RWPE1 (cell line): ENCODE results near the gene CA10.

Experiments
- CTCF ChIA-PET: fragments of 350-600 bp; sonication (Branson Sonifier 250); formaldehyde crosslinking; extraction: SDS; loops from one replicate; lab custom pipeline; 2021; lab: Yijun Ruan, JAX
- POLR2A ChIA-PET: fragments of 400-600 bp; formaldehyde crosslinking; extraction: SDS; loops from one replicate; lab custom pipeline; 2020; ENCODE audit warnings: antibody characterized with exemption; ENCODE audit not compliant: low non-redundant PET; lab: Yijun Ruan, JAX
- DNase-seq: peaks from one replicate; pipeline ENCODE4 v3.0.0; 2012; ENCODE audit warnings: low spot score
- H3K27ac ChIP-seq: fragments of 450-650 bp; 2 replicates; pipeline ENCODE4 v1.5.1; 2017
- CTCF ChIP-seq: fragments of 450-650 bp; conservative IDR thresholded peaks from 2 replicates; pipeline ENCODE4 v1.5.1; 2017; ENCODE audit warnings: low read depth, mild to moderate bottlenecking

The CA10 gene

DNA sequence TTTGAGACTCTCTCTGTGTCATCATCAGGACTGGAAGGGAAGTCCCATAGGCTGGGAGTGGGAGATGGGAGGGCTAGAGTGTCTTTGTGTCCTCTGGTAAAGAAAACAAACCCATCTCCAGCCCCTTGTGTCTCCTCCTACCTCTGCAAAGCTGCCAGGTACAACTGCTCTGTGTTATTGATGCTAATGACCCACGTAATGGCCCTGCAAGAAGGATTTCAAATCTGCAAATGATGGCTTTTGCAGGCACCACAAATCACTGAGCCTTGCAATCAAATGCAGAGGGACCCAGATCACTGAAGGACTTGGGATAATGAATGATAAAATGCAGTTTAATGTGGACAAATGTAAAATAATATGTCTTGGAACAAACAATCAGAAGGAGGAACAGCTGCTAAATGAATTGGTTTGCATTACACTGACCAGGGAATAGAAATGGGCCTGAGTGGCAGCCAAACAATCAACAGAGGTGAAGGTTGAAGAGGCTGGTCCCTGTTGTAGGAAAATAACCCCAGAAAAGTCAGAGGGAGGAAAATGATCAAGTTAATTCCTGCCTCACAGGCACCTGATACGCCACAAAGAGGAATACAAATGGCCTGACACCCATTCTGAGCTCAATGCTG, 473.1 kb downstream of the CA10 start:
- CTCF ChIA-PET = no interaction called here
- no peak overlapping the region for H3K27ac ChIP-seq
- TF ChIP-seq CTCF = no peak
- POLR2A ChIA-PET = no interaction called here
- DNase-seq = no peak

GRCh38 chr17:51684214-51684613, 474.3 kb downstream of the CA10 start:
- no peak for DNase-seq
- CTCF ChIA-PET = interaction anchor here (0.6 kb wide), 1 partner anchor 10 kb away, joined by 3 read pairs; no protein-coding TSS in a partner anchor
- H3K27ac ChIP-seq = no peak overlapping the region
- POLR2A ChIA-PET = no interaction called here
- no peak for TF ChIP-seq CTCF

DNA sequence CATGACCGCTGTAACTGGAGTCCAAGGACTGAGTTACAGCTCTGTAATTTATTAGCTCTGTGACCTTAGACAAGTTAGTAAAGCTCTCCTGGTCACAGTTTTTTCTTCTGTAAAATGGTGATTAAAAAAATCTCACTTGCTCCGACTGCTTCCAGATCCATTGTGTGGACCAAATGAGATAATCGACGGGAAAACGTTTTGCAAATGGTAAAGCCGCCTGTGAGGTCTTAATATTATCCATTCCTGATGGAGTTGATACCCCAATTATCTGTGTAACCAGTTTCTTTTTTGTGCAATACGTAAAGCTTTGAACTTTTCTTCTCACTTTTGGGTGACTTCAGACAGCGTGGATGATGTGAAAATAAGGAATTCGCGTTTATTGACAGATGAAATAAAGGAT, 475.2 kb downstream of the CA10 start:
- no peak overlapping the region for H3K27ac ChIP-seq
- POLR2A ChIA-PET = no interaction called here
- TF ChIP-seq CTCF = no peak
- no peak for DNase-seq
- CTCF ChIA-PET = no interaction called here

GRCh38 chr17:51682115-51682514, 476.4 kb downstream of the CA10 start:
- ChIA-PET POLR2A (no interaction called here), CTCF (no interaction called here)
- no peak for TF ChIP-seq CTCF
- no peak for DNase-seq
- no peak overlapping the region for H3K27ac ChIP-seq

DNA sequence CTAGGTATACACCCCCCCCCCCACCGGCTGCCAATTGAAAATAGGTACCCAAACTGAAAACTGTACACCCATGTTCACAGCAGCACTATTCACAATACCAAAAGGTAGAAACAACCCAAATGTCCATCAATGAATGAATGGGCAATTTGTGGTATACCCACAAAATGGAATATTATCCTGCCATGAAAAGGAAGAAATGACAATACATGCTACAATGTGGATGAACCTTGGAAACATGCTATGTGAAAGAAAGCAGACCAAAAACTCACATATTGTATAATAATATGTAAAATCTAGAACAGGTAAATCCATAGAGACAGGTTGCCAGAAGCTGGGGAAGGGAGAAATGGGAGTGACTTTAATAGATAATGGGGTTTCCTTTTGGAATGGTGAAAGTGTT, 480.6 kb downstream of the CA10 start:
- no peak for DNase-seq
- CTCF ChIA-PET = no interaction called here

DNA sequence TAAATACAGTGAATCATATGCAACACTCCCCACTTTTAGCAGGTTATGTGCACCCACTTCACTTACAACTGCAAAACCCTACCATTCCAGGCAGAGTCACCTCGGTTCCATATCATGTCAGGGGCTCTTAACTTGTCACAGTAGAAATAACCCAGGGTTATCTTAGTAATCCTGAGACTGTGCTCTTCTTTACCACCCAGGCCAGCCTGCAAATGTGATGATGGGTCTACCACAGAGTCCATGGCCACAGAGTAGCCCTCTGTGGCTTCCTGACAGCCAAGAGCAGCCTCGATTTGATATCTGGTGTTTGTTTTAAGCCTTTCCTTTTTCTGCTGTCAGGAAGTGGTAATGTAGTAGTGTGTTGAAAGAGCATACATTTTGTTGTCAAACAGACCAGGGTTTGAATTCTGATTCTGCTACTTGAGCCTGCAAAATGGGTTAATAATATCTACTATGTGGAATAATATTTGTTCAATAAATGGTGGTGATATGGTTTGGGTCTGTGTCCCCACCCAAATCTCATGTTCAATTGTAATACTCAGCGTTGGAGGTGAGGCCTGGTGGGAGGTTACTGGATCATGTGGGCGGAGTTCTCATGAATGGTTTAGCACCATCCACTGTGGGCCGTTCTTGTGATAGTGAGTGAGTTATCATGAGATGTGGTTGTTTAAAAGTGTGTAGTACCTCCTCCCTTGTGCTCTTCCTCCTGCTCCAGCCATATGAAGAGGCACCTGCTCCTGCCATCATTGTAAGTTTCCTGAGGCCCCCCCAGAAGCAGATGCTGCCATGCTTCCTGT, 481.6 kb downstream of the CA10 start:
- ChIA-PET POLR2A (no interaction called here), CTCF (no interaction called here)
- DNase-seq = no peak
- H3K27ac ChIP-seq = no peak overlapping the region
- TF ChIP-seq CTCF = no peak

More for the DNA sequence above, 480.6 kb downstream of the CA10 start:
- POLR2A ChIA-PET = no interaction called here
- no peak overlapping the region for H3K27ac ChIP-seq
- no peak for TF ChIP-seq CTCF
